AG04450 (cell line): Measurements from ENCODE around the gene PPP4R3B. TPM values are rescaled to one million over a fixed set of nuclear protein-coding genes. Genes with fewer than 3 reads are reported as not detected.
"Not testable (repeated sequence)": the region's sequence is repeated elsewhere in the genome, so short reads cannot be mapped to it uniquely, and the experiment has no call there.

Source experiments
- CTCF ChIA-PET: fragments of 300-600, 350-600 bp; formaldehyde crosslinking; extraction: SDS; loops from one replicate; lab custom pipeline; 2022; ENCODE audit warnings: antibody characterized with exemption, inconsistent platforms; lab: Charles Lee
- POLR2A ChIA-PET: fragments of 350-600 bp; formaldehyde crosslinking; extraction: SDS; loops from one replicate; lab custom pipeline; 2021; ENCODE audit warnings: antibody characterized with exemption, inconsistent platforms; lab: Yijun Ruan, JAX
- DNase-seq: peaks from one replicate; pipeline ENCODE4 v3.0.0-alpha.2; 2011; ENCODE audit warnings: low read depth, low spot score
- H3K27ac ChIP-seq: one replicate; pipeline ENCODE4 v1.5.1; 2012; ENCODE audit warnings: low read depth, low read length, control low read depth
- H3K27me3 ChIP-seq: one replicate; pipeline ENCODE4 v1.6.0; 2012; ENCODE audit warnings: low read length; ENCODE audit not compliant: control insufficient read depth, insufficient read depth
- H3K4me3 ChIP-seq: 2 replicates; pipeline ENCODE4 v1.5.1; 2011; ENCODE audit warnings: mild to moderate bottlenecking, low read depth, low read length, control low read depth
- H3K9me3 ChIP-seq: 2 replicates; pipeline ENCODE4 v1.5.1; 2012; ENCODE audit warnings: low read length; ENCODE audit not compliant: control insufficient read depth, insufficient read depth
- CTCF ChIP-seq: IDR thresholded peaks from 2 replicates; pipeline ENCODE4 v1.5.1; 2011; ENCODE audit warnings: low read depth, low read length, control low read depth, inconsistent platforms
- polyA plus RNA-seq: library from polyadenylated mRNA; depleted of rRNA; stranded (reverse); fragments of >200 nt; gene quantifications from 2 replicates; pipeline ENCODE4 v1.2.3, GENCODE V29; 2011

PPP4R3B gene
- polyA plus RNA-seq, 1 experiment: 38.3 TPM

DNA sequence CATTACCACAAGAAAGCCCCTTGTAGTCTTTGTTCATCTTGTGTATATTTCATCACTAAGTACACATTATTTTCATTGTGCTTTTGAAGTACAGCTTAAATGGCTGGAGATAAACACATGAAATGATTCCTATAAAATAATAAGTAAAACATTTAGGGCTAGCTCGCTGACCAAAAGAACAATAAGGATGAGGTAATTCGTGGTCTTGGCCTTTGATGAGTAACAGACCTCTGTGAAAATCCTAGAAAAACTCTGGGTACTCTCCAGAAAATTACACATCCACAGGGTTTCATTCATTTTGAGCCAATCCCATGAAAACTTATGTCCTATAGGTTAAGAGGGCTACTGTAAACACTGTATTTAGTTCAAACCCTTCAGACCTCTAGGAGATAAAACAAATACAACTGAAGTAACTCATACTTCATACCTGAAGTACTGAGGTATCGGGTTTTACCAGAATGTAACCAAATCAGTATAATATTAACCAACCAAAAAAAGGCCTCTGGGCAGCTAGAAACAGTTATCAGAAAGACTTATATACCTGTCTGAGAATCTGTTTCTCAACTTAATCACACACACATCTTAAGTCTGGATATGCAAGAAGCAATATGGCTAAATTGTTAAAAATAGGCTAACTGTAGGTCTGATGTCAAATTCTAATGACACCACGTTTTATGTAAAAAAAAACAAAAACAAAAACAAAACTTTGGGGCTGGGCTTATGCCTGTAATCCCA lies 66.9 kb downstream of the PPP4R3B start:
- H3K27ac ChIP-seq: no peak overlapping the region
- POLR2A ChIA-PET: interaction anchor here (0.5 kb wide), 1 partner anchor 1753 kb away, joined by 4 read pairs; no protein-coding TSS in a partner anchor
- H3K9me3 ChIP-seq: no peaks in the 10 kb centered on the region
- CTCF ChIA-PET: interaction anchor here (0.7 kb wide), 1 partner anchor 11 kb away, joined by 3 read pairs; no protein-coding TSS in a partner anchor
- TF ChIP-seq CTCF: no peak
- no peak overlapping the region for H3K4me3 ChIP-seq
- no peaks in the 10 kb centered on the region for H3K27me3 ChIP-seq
- DNase-seq: peak; percentile 21

DNA sequence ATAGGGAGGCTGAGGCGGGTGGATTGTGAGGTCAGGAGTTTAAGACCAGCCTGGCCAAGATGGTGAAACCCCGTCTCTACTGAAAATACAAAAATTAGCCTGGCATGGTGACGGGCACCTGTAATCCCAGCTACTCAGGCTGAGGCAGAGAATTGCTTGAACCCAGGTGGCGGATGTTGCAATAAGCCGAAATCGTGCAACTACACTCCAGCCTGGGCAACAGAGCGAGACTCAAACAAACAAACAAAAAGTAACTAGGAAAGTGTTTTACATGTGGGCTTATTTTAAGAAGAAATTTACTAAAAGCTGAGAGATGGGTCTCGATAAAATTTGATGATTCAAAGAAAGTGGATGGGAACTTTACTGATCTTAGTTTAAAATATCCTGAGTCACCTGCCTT lies 69.7 kb downstream of the PPP4R3B start:
- CTCF ChIA-PET, H3K9me3 ChIP-seq, POLR2A ChIA-PET, H3K27ac ChIP-seq, H3K27me3 ChIP-seq, H3K4me3 ChIP-seq, DNase-seq: not testable (repeated sequence)

DNA sequence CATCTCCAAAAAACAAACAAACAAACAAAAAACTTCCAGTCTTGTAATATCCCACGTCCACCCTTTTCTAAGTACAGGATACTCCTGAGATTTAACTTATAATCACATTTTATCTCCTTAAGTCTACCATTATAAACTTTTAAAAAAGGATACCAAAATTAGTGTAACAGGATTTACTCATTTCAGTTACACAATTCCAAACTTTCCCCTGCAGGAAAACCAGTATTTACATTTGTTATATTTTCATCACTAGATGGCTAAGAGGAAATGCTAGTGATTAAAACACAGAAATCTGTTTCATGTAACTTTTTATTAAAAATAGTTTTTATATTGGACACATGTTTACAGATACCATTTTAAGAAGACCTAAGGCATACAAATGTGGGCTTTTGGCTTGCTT lies 70.4 kb downstream of the PPP4R3B start:
- no peak for DNase-seq
- CTCF ChIA-PET: no interaction called here
- Histone ChIP-seq H3K4me3 (no peak overlapping the region), H3K27me3 (no peaks in the 10 kb centered on the region), H3K27ac (no peak overlapping the region), H3K9me3 (no peaks in the 10 kb centered on the region)
- TF ChIP-seq CTCF: no peak
- POLR2A ChIA-PET: no interaction called here

DNA sequence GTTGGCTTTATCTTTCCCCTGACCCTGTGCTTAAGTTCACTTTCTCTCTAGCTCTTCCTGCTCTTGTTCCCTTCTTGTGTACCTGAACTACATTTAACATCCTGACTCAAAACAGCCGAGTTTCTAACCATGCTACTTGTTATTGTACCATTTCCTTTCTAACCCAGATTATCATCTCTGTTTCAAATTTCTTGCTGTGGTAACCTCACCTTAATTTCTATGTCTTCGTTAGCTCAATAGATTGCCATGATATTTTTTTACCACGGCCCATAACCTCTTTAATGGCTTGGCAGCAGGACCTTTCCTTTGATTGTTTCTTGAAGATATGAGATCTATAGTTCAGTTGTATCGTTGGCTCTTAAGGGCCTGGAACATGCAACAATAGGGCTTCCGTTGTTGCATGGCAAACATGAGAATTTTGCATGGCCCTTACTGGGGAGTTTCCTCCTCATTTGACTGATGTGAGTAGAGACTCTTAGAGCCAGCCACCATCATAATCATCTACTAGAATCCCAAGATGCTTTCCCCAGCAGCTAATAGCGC lies 86.8 kb downstream of the PPP4R3B start:
- ChIA-PET POLR2A (no interaction called here), CTCF (no interaction called here)
- H3K4me3 ChIP-seq: no peak overlapping the region
- H3K9me3 ChIP-seq: no peaks in the 10 kb centered on the region
- no peak for DNase-seq
- no peak overlapping the region for H3K27ac ChIP-seq
- H3K27me3 ChIP-seq: no peaks in the 10 kb centered on the region
- TF ChIP-seq CTCF: no peak

DNA sequence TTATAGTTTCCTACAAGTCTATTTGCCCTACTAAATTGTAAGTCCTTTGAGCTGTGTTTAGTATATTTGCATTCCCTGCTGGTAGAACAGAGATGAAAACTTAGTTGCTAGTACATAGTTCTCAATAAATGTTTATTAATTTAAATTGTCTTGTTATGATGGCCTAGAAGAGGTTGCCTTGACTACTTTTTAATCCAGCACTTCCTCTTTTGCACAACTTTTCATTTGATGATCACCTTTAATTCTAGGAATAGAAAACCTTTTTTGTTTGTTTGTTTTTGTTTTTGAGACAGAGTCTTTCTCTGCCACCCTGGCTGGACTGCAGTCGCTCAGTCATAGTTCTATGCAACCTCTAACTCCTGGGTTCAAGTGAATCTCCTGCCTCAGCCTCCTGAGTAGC lies 91.2 kb downstream of the PPP4R3B start:
- no peak overlapping the region for H3K4me3 ChIP-seq
- H3K9me3 ChIP-seq: no peaks in the 10 kb centered on the region
- DNase-seq: no peak
- POLR2A ChIA-PET: no interaction called here
- no peaks in the 10 kb centered on the region for H3K27me3 ChIP-seq
- CTCF ChIA-PET: no interaction called here
- H3K27ac ChIP-seq: no peak overlapping the region
- TF ChIP-seq CTCF: no peak
